Neural progenitor cell (in vitro differentiated cells): ENCODE data around the gene ANKRD11.

Source experiments
- EZH2 ChIP-seq: fragments of 200-600 bp; sonication (generic); IDR thresholded peaks from 2 replicates; pipeline ENCODE4 v1.6.1; 2017; ENCODE audit warnings: antibody characterized with exemption, mild to moderate bottlenecking, moderate library complexity
- TF ChIP-seq, protein P1 (sequence below): fragments of 200-600 bp; sonication (generic); IDR thresholded peaks from 2 replicates; pipeline ENCODE4 v1.5.1; 2017; ENCODE audit warnings: antibody characterized with exemption, mild to moderate bottlenecking

DNA sequence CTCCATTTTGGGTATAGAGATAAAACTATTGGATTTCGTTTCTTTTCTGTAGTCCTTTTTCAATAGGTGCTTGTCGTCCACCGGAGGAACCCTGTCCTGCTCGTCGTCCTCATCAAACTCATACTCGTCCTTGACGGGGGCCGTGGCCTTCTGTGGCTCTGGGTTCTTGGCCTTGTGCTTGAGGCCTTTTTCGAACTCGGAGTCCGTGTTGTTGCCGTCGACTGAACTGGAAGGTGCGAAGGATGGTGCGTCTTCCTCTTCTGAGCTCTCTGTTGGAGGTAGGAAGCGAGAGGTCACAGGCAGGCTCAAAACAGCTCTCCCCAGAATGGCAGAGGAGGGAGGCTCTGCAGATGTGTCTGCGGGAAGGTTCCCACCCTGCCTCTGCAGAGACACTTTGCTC, 205.0 kb downstream of the ANKRD11 start:
- TF ChIP-seq, protein P1, sequence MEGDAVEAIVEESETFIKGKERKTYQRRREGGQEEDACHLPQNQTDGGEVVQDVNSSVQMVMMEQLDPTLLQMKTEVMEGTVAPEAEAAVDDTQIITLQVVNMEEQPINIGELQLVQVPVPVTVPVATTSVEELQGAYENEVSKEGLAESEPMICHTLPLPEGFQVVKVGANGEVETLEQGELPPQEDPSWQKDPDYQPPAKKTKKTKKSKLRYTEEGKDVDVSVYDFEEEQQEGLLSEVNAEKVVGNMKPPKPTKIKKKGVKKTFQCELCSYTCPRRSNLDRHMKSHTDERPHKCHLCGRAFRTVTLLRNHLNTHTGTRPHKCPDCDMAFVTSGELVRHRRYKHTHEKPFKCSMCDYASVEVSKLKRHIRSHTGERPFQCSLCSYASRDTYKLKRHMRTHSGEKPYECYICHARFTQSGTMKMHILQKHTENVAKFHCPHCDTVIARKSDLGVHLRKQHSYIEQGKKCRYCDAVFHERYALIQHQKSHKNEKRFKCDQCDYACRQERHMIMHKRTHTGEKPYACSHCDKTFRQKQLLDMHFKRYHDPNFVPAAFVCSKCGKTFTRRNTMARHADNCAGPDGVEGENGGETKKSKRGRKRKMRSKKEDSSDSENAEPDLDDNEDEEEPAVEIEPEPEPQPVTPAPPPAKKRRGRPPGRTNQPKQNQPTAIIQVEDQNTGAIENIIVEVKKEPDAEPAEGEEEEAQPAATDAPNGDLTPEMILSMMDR: no peak
- no peak for TF ChIP-seq EZH2
